ENCODE measurements around the gene ZCCHC17. TPM values are rescaled to one million over a fixed set of nuclear protein-coding genes. Genes with fewer than 3 reads are reported as not detected.

ZCCHC17 gene
- total RNA-seq, 1 donor from 2014 or later, result 12.2 TPM

DNA sequence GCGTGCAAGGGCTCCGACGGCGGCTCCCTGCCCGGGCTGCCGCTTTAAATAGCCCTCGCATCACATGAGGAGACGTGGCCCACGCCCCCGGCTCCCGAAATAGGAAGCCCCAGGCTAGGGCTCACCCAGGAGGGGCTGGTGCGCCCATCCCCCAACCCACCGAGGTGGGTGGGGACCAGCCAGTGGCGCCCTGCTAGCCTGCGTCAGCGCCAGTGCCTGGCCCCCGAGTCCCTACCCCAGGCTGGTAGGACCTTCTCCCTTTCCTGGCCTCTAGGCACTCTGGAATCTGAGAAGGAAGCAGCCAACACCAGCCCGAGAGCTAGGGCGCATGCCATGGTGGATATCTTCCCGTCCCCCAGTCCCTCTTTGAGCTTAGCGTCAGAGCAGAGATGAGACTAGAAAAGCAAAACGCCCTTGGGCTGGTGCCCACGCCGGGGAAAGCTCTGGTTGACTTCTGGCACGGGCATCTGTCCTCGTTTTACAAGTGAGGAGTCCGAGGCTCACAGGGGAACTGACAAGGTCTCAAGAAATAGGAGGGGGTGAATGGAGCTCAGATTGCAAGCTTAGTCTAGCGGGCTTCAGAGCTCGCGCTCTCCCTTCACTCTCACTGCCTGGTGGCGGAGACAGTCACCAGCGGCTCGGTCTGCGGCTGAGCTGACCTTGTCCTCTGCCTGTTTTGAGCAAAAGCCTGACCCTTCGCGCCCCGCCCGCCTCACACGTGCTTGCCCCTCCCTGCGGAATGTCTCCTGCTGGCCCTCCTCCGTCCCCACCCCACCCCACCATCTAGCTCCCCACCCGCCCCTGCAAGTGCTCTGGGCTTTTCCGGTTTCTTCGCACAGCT lies 76.4 kb downstream of the ZCCHC17 start, which contains the start of gene FABP3:
Gene FABP3, minus strand, starts transcription at position 21 of the 841 bp plus-strand sequence. CDS start 62 bp downstream, outside the sequence.
- no peak for TF ChIP-seq CTCF (IDR thresholded peaks at IDR 0.05; ENCODE audit: borderline replicate concordance)
- H3K4me1 ChIP-seq, result peaks cover 44% of the 10 kb centered on the region
- no peaks in the 10 kb centered on the region for H3K27me3 ChIP-seq (ENCODE audit: low read depth)
- intact Hi-C loops (cut with micrococcal nuclease), result no loop called here
- H3K4me3 ChIP-seq, result peak within 1 kb of the TSS; percentile 75
- H3K36me3 ChIP-seq, result peaks cover 29% of the 10 kb centered on the region
- DNase-seq, result peak; percentile 87
- no peaks in the 10 kb centered on the region for H3K9me3 ChIP-seq (replicated peaks)
- peak within 1 kb of the TSS; percentile 96 for H3K27ac ChIP-seq (replicated peaks)

GRCh38 chr1:31373897-31374486 lies 77.2 kb downstream of the ZCCHC17 start:
- no peak for TF ChIP-seq CTCF (IDR thresholded peaks at IDR 0.05; ENCODE audit: borderline replicate concordance)
- Histone ChIP-seq H3K4me1 (peaks cover 41% of the 10 kb centered on the region), H3K36me3 (peaks cover 26% of the 10 kb centered on the region), H3K27me3 (ENCODE audit: low read depth) (no peaks in the 10 kb centered on the region), H3K9me3 (replicated peaks) (no peaks in the 10 kb centered on the region), H3K4me3 (peak overlapping the region; percentile 75), H3K27ac (replicated peaks) (peak overlapping the region; percentile 96)
- DNase-seq, result no peak
- intact Hi-C loops (cut with micrococcal nuclease), result no loop called here

DNA sequence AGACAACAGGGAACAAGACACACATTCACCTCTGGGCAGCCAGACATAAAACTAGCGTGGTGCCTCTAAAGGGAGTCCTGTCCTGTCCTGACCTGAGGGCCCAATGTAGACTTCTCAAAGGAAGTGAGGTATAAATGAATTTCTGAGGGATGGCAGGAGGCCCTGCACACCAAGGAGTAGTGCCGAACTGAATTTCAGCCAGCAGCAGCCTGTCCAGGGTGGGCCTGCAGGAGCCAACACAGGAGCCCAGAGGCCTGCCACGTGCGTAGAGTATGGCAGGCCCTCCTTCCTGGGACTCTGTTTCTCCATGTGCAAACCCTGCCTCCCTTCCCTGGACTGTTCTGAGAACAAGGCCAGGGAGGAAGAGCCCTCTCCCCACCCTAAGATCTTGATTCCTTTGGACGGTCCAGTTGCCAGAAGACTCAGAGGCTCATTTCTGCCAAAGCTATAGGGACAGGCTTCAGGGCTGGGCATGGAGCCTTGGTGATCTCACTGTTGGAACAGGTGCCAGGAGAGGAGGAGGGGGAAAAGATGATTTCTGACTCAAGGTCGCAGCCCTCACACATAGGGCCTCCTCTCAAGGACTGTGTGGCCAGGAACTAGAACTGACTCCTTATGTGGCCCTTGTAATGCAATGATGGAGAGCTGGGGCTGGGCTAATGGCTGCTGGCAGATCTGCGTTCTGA lies 77.8 kb downstream of the ZCCHC17 start:
- peak; percentile 59 for DNase-seq
- Histone ChIP-seq H3K9me3 (replicated peaks) (no peaks in the 10 kb centered on the region), H3K36me3 (peaks cover 22% of the 10 kb centered on the region), H3K4me3 (no peak overlapping the region), H3K27me3 (ENCODE audit: low read depth) (no peaks in the 10 kb centered on the region), H3K4me1 (peaks cover 42% of the 10 kb centered on the region), H3K27ac (replicated peaks) (peak overlapping the region; percentile 96)
- TF ChIP-seq CTCF (IDR thresholded peaks at IDR 0.05; ENCODE audit: borderline replicate concordance), result no peak
- intact Hi-C loops (cut with micrococcal nuclease), result no loop called here

DNA sequence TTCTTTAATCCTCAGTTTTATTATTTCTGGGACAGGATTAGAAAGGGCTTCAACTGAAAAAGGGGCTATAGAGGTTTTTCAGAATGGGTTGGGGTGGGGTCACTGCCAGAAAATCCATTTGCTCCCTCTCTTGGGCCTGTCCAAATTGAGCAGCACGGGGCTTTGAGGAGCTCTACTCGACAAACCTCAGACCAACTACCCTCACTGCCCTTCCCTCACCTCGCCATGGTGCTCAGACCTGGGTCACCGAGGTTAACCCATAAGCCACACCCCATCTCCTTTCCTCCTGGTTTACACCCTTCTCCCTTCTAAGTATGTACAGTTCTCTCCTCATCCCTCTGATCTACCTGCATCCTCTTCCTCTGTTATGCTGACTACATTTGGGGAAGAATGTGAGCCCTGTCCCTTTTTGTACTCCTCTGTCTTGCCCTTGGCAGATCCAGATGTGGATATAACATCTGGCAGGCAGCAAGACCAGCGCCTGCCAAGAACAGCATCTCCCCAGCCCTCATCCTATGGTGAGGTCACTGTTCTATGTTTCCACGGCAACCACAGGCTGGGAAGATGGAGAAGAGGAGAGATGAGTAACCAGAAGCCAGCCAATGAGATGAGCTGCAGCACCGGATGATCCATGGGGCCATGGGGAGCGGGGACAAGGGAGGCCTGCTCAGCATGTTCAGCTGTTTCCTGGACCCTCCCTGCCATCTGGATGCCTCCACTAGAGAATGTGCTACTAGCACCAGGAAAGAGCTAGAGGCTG lies 79.7 kb downstream of the ZCCHC17 start:
- intact Hi-C loops (cut with micrococcal nuclease), result no loop called here
- no peak overlapping the region for H3K4me3 ChIP-seq
- peaks cover 8% of the 10 kb centered on the region for H3K36me3 ChIP-seq
- H3K4me1 ChIP-seq, result peaks cover 54% of the 10 kb centered on the region
- no peaks in the 10 kb centered on the region for H3K27me3 ChIP-seq (ENCODE audit: low read depth)
- no peaks in the 10 kb centered on the region for H3K9me3 ChIP-seq (replicated peaks)
- TF ChIP-seq CTCF (IDR thresholded peaks at IDR 0.05; ENCODE audit: borderline replicate concordance), result no peak
- H3K27ac ChIP-seq (replicated peaks), result peak overlapping the region; percentile 96
- no peak for DNase-seq

- DNase-seq, result no peak
- H3K27me3 ChIP-seq (ENCODE audit: low read depth), result no peaks in the 10 kb centered on the region
- TF ChIP-seq CTCF (IDR thresholded peaks at IDR 0.05; ENCODE audit: borderline replicate concordance), result no peak
- peaks cover 50% of the 10 kb centered on the region for H3K4me1 ChIP-seq
- H3K27ac ChIP-seq (replicated peaks), result no peak overlapping the region
- no peaks in the 10 kb centered on the region for H3K36me3 ChIP-seq
- H3K4me3 ChIP-seq, result no peak overlapping the region
- no peaks in the 10 kb centered on the region for H3K9me3 ChIP-seq (replicated peaks)
- intact Hi-C loops (cut with micrococcal nuclease), result no loop called here
These were observed 80.6 kb downstream of the ZCCHC17 start for GRCh38 chr1:31377364-31377863.

Measured in left ventricle myocardium inferior (tissue), 1 donor.